ENCODE measurements around the gene DHX38.
"Not testable (repeated sequence)": the region's sequence is repeated elsewhere in the genome, so short reads cannot be mapped to it uniquely, and the experiment has no call there.

DHX38 gene

DNA sequence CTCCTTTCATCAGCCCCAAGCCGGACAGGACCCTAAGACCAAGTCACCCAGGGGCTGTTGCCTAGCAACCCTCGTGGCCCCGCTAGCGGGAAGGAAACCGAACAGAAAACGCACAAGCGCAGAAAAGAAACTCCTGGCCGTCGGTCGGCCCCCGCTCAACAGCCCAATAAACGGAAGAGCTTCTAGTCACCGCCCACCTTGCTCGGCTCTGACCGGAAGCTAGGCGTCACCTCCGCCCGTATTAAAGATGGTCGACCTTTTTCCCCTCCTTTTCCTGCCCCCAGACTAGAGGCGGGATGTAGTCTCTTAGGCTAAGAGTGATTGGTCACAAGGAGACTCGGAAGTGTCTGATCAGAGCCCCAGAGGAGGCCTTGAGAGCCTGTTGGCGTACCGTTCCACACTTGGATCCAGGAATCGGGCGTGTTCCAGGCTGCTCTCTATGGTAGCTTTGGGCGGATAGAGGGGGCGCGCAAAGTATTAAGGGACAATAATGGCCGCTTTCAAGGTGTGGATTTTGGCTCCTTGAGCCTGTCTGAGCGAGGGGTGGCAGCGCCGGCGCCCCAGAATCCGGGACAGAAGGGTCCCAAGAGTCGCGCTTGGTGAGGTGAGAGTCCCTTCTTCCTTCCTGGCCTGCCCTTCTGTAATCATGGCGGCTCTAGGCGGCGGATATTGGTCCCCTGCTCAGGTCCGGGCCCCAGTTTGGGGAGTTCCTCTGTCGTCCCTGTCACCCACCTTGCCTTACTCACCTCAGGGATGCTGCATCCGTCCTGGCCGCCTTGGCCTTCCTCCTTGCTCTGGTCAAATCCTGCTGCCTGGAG is at the start of gene DHX38, which contains the start of gene TXNL4B:
DHX38 (plus strand) TSS at position 400 of the 818 bp plus-strand sequence. CDS start 2,311 bp downstream, outside the sequence.
TXNL4B (minus strand) TSS at position 173 of the 818 bp plus-strand sequence. CDS start 2,871 bp downstream, outside the sequence.
- peak; percentile 82 for DNase-seq (ENCODE audit: low read depth, low spot score)

- no peak for DNase-seq (ENCODE audit: low read depth, low spot score)
Observed at GRCh38 chr16:72044296-72044695, 49.4 kb upstream of the DHX38 start.

GRCh38 chr16:72044825-72045359 is 48.8 kb upstream of the DHX38 start:
- no peak for DNase-seq (ENCODE audit: low read depth, low spot score)

- DNase-seq (ENCODE audit: low read depth, low spot score) = no peak
Observed at GRCh38 chr16:72049110-72049509, 44.5 kb upstream of the DHX38 start.

GRCh38 chr16:72050769-72051464 is 42.7 kb upstream of the DHX38 start:
- no peak for DNase-seq (ENCODE audit: low read depth, low spot score)

DNA sequence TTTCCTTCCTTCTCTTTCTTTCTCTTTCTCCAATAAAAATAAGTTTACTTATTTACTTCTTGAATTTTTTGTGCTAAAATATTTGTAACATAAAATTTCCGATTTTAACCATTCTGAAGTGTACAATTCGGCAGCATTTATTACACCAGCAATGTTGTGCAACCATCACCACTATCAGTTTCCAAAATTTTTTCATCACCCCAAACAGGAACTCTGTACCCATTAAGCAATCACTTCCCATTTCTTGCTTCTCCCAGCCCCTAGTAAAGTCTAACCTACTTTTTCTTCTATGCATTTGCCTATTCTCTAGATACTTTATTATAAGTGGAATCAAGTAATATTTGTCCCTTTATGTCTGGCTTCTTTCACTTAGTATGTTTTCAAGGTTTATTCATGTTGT is 41.8 kb upstream of the DHX38 start:
- DNase-seq (ENCODE audit: low read depth, low spot score) = no peak

DNA sequence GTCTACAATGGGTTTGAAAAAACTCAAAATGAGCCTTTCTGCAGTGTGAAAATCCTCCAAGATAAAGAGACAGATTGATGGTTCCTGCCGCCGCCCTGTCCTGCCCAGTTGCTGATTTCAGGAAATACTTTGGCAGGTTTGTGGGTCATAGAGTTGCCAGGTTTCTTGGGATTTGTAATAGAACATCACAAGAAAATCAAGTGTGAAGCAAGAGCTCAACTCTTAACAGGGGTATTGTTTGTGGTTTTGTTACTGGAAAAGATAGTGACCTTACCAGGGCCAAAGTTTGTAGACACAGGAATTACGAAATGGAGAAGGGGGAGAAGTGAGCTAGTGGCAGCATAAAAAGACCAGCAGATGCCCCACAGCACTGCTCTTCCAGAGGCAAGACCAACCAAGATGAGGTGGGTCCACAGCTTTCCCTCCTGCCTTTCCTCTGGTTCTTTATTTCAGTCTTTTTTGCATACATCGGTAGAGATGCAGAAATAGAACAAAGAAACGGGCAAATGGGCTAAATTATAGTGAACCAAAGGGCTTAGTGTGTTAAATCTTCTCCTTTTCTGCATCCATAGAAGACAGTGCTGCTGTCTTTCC is 39.3 kb upstream of the DHX38 start, which contains the start of gene HP:
HP (plus strand) TSS at position 252 of the 594 bp plus-strand sequence; CDS start at position 400, 148 bp downstream.
- DNase-seq (ENCODE audit: low read depth, low spot score) = not testable (repeated sequence)

GRCh38 chr16:72055911-72056310 is 37.7 kb upstream of the DHX38 start:
- no peak for DNase-seq (ENCODE audit: low read depth, low spot score)

GRCh38 chr16:72057313-72057712 is 36.3 kb upstream of the DHX38 start:
- not testable (repeated sequence) for DNase-seq (ENCODE audit: low read depth, low spot score)

- not testable (repeated sequence) for DNase-seq (ENCODE audit: low read depth, low spot score)
Observed at GRCh38 chr16:72059060-72059459, 34.6 kb upstream of the DHX38 start.

- DNase-seq (ENCODE audit: low read depth, low spot score) = no peak
Observed at GRCh38 chr16:72060405-72060804, 33.2 kb upstream of the DHX38 start.

- no peak for DNase-seq (ENCODE audit: low read depth, low spot score)
Observed at GRCh38 chr16:72061564-72061963, 32.1 kb upstream of the DHX38 start.

GRCh38 chr16:72064361-72064894 is 29.2 kb upstream of the DHX38 start:
- DNase-seq (ENCODE audit: low read depth, low spot score) = no peak

GRCh38 chr16:72066747-72067146 is 26.9 kb upstream of the DHX38 start:
- DNase-seq (ENCODE audit: low read depth, low spot score) = no peak

DNA sequence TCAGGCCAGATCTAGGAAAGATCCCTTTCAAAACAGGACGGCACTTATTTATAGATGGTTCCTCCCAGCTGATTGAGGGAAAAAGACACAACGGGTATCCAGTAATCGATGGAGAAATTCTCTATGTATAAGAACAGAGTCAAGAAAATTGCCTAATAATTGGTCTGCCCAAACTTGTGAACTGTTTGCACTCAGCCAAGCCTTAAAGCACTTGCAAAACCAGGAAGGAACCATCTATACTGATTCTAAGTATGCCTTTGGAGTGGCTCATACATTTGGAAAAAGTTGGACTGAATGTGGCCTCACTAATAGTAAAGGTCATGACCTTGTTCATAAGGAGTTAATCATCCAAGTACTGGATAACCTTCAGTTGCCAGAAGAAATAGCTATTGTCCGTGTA is 24.7 kb upstream of the DHX38 start:
- no peak for DNase-seq (ENCODE audit: low read depth, low spot score)

- DNase-seq (ENCODE audit: low read depth, low spot score) = no peak
Observed at GRCh38 chr16:72072514-72073342, 20.9 kb upstream of the DHX38 start.

- DNase-seq (ENCODE audit: low read depth, low spot score) = no peak
Observed at GRCh38 chr16:72073560-72074230, 20.0 kb upstream of the DHX38 start.

GRCh38 chr16:72075067-72075466 is 18.6 kb upstream of the DHX38 start:
- DNase-seq (ENCODE audit: low read depth, low spot score) = not testable (repeated sequence)

DNA sequence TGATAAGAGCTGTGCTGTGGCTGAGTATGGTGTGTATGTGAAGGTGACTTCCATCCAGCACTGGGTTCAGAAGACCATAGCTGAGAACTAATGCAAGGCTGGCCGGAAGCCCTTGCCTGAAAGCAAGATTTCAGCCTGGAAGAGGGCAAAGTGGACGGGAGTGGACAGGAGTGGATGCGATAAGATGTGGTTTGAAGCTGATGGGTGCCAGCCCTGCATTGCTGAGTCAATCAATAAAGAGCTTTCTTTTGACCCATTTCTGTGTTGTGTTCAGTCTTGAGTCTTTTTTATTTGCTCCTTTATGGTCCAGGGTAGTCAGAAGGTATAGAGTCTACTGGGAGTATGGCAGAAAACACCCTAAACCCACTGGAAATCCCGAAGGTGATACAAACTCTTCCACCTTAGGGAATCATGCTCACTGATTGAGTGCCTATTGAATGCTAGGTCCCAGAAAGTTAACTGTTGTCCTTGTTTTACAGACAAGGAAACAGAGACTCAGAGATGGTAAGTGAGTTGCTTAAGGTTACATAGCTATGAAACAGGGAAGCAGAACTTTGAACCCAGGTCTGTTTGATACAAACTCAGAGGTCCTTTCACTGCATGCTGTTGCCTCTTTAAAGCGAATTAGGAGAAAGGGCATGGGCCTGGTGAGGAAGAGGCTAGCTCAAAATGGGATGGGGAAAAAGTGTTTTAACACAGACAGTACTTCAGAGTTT is 16.5 kb upstream of the DHX38 start:
- DNase-seq (ENCODE audit: low read depth, low spot score) = not testable (repeated sequence)

Data from activated naive CD8-positive, alpha-beta T cell treated with anti-CD3 and anti-CD28 coated beads, Interleukin-2, amount 50 U/mL, for 16 hours (primary cell).